ENCODE measurements around the gene MIXL1.

DNA sequence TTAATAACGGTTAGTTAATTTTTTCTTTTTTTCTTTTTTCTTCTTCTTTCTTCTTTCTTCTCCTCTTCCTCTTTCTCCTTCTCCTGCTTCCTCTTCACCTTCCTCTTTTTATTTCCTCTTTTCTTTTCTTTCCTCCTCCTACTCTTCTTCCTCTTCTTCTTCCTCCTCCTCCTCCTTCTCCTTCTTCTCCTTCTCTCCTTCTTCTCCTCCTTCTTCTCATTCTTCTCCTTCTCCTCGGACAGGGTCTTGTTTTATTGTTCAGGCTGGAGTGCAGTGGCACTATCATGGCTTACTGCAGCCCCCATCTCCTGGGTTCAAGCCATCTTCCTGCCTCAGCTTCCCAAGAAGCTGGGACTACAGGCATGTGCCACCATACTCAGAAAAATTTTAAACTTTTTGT, 23.5 kb upstream of the MIXL1 start:
- TF ChIP-seq, protein P1, sequence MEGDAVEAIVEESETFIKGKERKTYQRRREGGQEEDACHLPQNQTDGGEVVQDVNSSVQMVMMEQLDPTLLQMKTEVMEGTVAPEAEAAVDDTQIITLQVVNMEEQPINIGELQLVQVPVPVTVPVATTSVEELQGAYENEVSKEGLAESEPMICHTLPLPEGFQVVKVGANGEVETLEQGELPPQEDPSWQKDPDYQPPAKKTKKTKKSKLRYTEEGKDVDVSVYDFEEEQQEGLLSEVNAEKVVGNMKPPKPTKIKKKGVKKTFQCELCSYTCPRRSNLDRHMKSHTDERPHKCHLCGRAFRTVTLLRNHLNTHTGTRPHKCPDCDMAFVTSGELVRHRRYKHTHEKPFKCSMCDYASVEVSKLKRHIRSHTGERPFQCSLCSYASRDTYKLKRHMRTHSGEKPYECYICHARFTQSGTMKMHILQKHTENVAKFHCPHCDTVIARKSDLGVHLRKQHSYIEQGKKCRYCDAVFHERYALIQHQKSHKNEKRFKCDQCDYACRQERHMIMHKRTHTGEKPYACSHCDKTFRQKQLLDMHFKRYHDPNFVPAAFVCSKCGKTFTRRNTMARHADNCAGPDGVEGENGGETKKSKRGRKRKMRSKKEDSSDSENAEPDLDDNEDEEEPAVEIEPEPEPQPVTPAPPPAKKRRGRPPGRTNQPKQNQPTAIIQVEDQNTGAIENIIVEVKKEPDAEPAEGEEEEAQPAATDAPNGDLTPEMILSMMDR (IDR thresholded peaks at IDR 0.05; ENCODE audit: low read depth, low read length), result no peak
- TF ChIP-seq EZH2phosphoT487 (IDR thresholded peaks at IDR 0.05; ENCODE audit: low read depth), result no peak
